HEK293 (cell line): ENCODE results near the gene PPM1L.

ENCODE experiments used
- HOXD13 ChIP-seq: sonication (generic); formaldehyde crosslinking; IDR thresholded peaks from 2 replicates; pipeline ENCODE4 v1.8.0; 2022; ENCODE audit warnings: missing genetic modification reagents, borderline replicate concordance
- KLF10 ChIP-seq: fragments of 450-650 bp; IDR thresholded peaks from 2 replicates; pipeline ENCODE4 v1.5.1; 2018; ENCODE audit warnings: missing biosample characterization, mild to moderate bottlenecking, missing genetic modification characterization
- KLF16 ChIP-seq: fragments of 450-650 bp; formaldehyde crosslinking; IDR thresholded peaks from 2 replicates; pipeline ENCODE4 v1.5.1; 2017; ENCODE audit warnings: missing biosample characterization, missing genetic modification characterization
- KLF8 ChIP-seq: fragments of 450-650 bp; formaldehyde crosslinking; IDR thresholded peaks from 2 replicates; pipeline ENCODE4 v1.5.1; 2016; ENCODE audit warnings: missing biosample characterization, missing genetic modification characterization
- PRDM10 ChIP-seq: fragments of 450-650 bp; formaldehyde crosslinking; IDR thresholded peaks from 2 replicates; pipeline ENCODE4 v1.5.1; 2016; ENCODE audit warnings: missing biosample characterization, missing genetic modification characterization
- PRDM2 ChIP-seq: fragments of 450-650 bp; formaldehyde crosslinking; IDR thresholded peaks from 2 replicates; pipeline ENCODE4 v1.5.1; 2016; ENCODE audit warnings: missing biosample characterization, missing genetic modification characterization, borderline replicate concordance
- SP3 ChIP-seq: fragments of 450-650 bp; formaldehyde crosslinking; IDR thresholded peaks from 2 replicates; pipeline ENCODE4 v1.5.1; 2016; ENCODE audit warnings: missing biosample characterization, missing genetic modification characterization
- YY1 ChIP-seq: fragments of 450-650 bp; formaldehyde crosslinking; IDR thresholded peaks from 2 replicates; pipeline ENCODE4 v1.5.1; 2018; ENCODE audit warnings: missing biosample characterization, missing genetic modification characterization
- ZBTB20 ChIP-seq: fragments of 450-650 bp; formaldehyde crosslinking; IDR thresholded peaks from 2 replicates; pipeline ENCODE4 v1.5.1; 2016; ENCODE audit warnings: missing biosample characterization, missing genetic modification characterization
- ZNF223 ChIP-seq: fragments of 450-650 bp; formaldehyde crosslinking; IDR thresholded peaks from 2 replicates; pipeline ENCODE4 v1.5.1; 2016; ENCODE audit warnings: missing biosample characterization, missing genetic modification characterization
- ZNF26 ChIP-seq: fragments of 450-650 bp; formaldehyde crosslinking; IDR thresholded peaks from 2 replicates; pipeline ENCODE4 v1.5.1; 2016; ENCODE audit warnings: missing biosample characterization, missing genetic modification characterization
- ZNF518A ChIP-seq: fragments of 450-650 bp; formaldehyde crosslinking; conservative IDR thresholded peaks from 2 replicates; pipeline ENCODE4 v1.5.1; 2016; ENCODE audit warnings: low read depth, missing biosample characterization, missing genetic modification characterization
- ZNF558 ChIP-seq: fragments of 450-650 bp; formaldehyde crosslinking; IDR thresholded peaks from 2 replicates; pipeline ENCODE4 v1.5.1; 2016; ENCODE audit warnings: missing biosample characterization, missing genetic modification characterization
- ZNF600 ChIP-seq: fragments of 450-650 bp; formaldehyde crosslinking; IDR thresholded peaks from 2 replicates; pipeline ENCODE4 v1.5.1; 2016; ENCODE audit warnings: missing biosample characterization, missing genetic modification characterization
- ZNF692 ChIP-seq: fragments of 450-650 bp; formaldehyde crosslinking; IDR thresholded peaks from 2 replicates; pipeline ENCODE4 v1.5.1; 2016; ENCODE audit warnings: missing biosample characterization, missing genetic modification characterization
- ZNF747 ChIP-seq: fragments of 450-650 bp; formaldehyde crosslinking; IDR thresholded peaks from 2 replicates; pipeline ENCODE4 v1.5.1; 2016; ENCODE audit warnings: missing biosample characterization, missing genetic modification characterization

The PPM1L gene

GRCh38 chr3:160754855-160755747 is 930 bp upstream of the PPM1L start (continued):
- TF ChIP-seq ZNF518A (tag by site-specific recombination) (no peak), ZNF747 (no peak), HOXD13 (CRISPR knock-in tag) (no peak), ZNF26 (tag by site-specific recombination) (no peak), ZNF600 (tag by site-specific recombination) (peak; percentile 72), PRDM2 (no peak), PRDM10 (tag by site-specific recombination) (peak; percentile 99), KLF8 (tag by site-specific recombination) (0 out of 2 replicates have a peak, but pooled peaks have one; percentile 6), ZNF692 (tag by site-specific recombination) (peak; percentile 27; the same call in 1 of the 2 replicates), KLF10 (peak; percentile 34; the same call in 1 of the 2 replicates), YY1 (tag by site-specific recombination) (peak; percentile 11; the same call in 1 of the 2 replicates), ZNF558 (tag by site-specific recombination) (no peak), SP3 (tag by site-specific recombination) (peak; percentile 50; the same call in 1 of the 2 replicates), ZBTB20 (0 out of 2 replicates have a peak, but pooled peaks have one; percentile 38), KLF16 (tag by site-specific recombination) (no peak), ZNF223 (tag by site-specific recombination) (0 out of 2 replicates have a peak, but pooled peaks have one; percentile 25)
